Erythroblast (primary cell): ENCODE data around the gene CCSER2.

Experiments used
- GATA1 ChIP-seq: IDR thresholded peaks from 2 replicates; pipeline ENCODE4 v1.6.1; 2011; ENCODE audit warnings: low read depth, mild to moderate bottlenecking, control low read depth, low read length, moderate library complexity
- POLR2A ChIP-seq: IDR thresholded peaks from 2 replicates; pipeline ENCODE4 v1.6.1; 2011; ENCODE audit warnings: mild to moderate bottlenecking, low read length

DNA sequence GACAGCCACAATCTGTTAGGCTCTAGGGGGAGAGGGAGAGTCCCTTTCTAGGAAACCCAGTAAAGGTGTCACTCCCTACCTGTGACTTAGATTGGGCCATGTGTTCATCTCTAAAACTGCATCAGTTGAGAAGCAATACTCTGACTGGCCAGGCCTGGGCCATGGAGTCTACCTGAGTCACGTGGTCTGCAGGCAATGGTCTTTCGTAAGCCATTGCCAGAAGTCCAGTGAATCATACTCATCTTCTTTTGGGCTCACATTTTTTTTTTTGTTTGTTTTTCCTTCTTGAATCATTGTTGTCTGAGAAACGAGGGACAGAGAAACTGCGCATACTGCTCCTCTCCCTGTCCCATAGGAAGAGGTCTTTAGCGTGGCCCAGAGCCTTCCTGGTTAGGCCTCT is 215.6 kb downstream of the CCSER2 start:
- TF ChIP-seq POLR2A: no peak
- no peak for TF ChIP-seq GATA1
